SKM-1 treated with dmso at 0.1 percent for 144 hours (cell line): ENCODE results near the gene POMP.

Source experiments
- DNase-seq: peaks from one replicate; lab custom pipeline; 2025; ENCODE audit not compliant: unreplicated experiment; lab: John Stamatoyannopoulos, UW

Gene POMP, protein sequence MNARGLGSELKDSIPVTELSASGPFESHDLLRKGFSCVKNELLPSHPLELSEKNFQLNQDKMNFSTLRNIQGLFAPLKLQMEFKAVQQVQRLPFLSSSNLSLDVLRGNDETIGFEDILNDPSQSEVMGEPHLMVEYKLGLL

DNA sequence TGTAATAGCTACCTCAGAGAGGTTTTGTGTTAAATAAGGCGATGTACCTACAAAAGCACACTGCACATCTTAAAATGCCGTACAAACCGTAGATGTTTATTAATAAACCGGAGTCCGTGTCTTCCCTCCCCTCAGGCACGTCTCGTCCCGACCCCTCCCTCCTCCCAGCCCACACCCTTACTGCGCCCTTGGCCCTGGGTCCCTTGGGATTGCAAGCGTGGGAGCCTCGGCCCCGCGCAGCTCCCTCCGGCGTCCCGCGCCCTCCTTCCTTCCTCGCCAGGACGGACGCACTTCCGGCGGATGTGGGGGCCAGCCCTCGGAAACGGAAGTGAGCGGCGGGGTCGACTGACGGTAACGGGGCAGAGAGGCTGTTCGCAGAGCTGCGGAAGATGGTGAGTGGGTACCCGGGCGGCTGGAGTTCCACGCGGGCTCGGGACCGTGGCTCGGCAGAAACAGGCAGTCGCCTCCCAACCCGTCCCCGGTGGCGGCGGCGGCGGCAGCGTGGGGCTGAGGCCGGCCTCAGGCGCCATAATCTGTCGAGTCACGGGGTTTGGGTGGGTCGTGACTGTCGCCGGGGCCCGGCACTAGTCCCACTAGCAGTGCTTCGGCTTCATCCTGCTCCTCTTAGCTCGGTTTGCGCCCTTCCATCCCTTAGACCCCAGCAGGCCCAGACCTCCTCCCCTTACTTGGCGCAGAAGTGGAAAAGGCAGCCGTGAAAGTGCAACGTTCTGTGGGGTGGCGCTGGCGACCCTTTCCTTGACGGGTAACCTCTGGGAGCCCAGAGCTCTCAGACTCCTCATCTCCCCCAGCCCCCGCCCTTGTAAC, at the start of gene POMP:
POMP (plus strand) TSS at position 335 of the 825 bp plus-strand sequence; CDS start at position 390, 55 bp downstream.
- DNase-seq, result peak; percentile 82

DNA sequence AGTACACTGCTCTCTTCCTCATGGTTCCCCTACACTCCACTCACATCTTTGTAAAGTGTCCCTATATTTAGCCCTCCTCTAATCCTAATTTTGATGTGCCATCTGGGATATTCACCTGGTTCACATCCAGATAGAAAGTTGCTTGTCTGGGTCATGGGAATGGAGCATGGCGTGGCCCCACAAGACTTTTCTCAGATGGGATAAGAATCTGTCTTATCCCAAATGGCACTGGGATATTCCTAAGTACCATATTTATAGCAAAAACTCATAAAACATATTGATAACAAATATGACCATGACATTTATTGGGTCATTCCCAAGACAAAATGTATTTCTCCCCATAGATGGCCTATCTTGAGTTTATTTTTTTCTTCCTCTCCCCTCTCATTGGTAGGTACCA, 49.5 kb upstream of the POMP start:
- no peak for DNase-seq

DNA sequence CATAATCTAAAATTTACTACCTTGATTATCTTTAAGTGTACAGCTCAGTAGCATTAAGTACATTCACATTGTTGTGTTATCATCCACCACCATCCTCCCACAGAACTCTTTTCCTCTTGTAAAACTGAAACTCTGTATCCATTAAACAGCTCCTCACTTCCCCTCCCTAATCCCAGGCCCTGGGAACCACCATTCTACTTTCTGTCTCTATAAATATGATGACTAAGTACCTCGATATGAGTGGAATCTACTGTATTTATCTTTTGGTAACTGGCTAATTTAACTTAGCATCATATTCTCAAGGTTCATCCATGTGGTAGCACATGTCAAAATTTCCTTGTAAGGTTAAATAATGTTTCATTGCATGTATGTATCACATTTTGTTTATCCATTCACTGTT, 49.0 kb upstream of the POMP start:
- DNase-seq, result no peak

DNA sequence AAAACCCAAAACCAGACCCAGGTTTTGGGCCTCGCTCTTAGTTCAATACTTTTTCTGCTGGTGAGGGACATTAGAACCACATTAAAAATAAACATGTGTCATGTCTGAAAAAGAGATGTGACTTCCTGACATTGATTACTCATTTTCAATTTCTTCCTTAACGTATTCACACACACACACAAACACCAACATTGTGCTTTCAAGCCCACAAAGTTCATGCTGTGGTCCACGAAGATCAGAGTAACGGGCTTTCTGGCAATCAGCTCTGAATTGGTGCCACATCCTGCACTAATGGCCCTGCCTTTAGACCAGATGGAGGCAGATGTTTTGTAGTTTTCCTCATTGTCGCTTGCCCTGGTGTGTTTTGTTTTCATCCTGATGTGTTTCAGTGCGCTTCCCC, 47.9 kb upstream of the POMP start:
- DNase-seq, result no peak

DNA sequence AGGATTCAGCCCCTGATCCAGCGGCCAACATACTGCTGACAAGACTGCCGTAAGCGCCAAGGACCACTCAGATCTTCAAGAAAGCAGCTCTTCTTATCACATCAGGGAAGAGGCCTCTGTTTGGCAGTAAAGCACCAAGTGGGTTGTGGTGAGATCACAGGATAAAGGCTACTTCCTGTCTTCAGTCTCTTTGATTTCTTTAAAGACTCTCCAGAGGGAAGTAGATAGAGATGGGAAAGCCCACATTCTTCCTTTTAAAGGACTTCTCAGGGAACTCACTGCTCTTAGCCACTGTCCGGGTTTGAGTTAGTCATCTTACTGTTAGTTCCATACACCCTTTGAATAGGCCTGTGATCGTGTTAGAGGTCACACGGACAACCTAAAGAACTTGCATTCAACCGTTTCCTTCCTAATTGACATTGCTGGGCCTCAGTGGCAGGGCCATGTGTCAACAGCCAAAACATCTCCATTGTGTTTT, 47.2 kb upstream of the POMP start:
- peak; percentile 78 for DNase-seq

DNA sequence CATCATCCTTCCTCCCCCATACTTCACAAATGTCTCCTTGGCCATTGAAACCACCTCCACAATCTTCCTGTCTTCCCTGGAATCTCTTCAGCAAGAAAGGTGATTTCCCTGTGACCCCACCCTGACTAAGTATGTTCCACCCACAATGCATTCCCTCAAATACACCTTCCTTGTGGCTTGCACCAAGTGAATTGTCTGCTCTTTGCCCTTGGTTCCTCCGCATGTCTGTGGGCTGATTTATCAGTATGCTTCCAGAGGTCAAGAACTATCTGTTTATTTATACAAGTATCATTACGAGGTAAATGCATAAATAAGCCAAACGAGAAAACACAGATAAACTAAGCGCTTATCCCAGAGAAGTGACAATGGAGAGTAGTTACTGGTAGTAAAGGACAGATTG, 45.4 kb upstream of the POMP start:
- no peak for DNase-seq

DNA sequence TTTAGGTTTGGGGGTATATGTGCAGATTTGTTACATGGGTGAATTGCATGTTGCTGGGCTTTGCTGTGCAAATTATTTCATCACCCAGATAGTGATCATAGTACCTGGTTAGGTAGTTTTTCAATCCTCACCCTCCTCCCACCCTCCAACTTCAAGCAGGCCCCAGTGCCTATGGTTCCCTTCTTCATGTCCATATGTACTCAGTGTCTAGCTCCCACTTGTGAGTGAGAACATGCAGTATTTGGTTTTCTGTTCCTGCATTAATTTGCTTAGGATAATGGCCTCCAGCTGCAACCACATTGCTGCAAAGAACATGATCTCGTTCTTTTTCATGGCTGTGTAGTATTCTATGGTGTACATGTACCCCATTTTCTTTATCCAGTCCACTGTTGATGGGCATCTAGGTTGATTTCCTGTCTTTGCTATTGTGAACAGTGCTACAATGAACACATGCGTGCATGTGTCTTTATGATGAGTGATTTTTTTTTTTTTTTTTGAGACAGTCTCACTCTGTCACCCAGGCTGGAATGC, 42.9 kb upstream of the POMP start:
- DNase-seq, result no peak

DNA sequence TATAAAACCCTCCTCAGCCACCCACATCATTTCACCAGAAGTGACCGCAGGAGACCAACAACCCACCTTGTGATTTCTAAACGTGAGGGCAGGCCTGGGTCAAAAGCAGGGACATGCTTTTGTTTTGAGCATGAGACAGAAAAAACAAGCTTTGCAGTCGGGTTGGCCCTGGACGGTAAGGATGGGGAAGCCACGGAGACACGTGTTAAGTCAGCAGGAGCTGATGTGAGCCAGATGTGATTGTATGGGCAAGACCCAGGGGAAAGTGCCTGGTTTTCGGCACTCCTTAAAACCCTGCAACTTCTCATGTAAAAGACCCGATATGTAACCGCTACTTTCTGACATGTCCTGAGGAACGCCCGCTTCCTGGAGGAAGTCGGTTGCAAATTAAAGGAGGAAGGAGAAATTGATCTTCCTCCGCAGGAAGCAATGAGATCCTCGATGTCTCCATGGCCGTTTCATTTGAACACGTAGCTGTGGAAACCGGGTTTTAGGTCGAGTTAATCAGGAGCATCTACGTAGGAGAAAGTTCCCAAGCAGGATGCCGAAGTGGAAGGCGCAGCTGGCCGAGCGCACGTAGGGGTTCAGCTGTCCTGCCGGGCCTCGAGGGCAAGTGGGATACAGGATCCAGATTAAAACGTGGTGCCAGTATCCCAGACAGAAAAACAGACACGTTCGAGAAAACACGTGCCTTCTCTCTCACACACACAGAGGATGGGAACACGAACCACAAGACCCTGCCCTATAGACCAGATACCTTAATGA, 40.5 kb upstream of the POMP start:
- DNase-seq, result no peak

DNA sequence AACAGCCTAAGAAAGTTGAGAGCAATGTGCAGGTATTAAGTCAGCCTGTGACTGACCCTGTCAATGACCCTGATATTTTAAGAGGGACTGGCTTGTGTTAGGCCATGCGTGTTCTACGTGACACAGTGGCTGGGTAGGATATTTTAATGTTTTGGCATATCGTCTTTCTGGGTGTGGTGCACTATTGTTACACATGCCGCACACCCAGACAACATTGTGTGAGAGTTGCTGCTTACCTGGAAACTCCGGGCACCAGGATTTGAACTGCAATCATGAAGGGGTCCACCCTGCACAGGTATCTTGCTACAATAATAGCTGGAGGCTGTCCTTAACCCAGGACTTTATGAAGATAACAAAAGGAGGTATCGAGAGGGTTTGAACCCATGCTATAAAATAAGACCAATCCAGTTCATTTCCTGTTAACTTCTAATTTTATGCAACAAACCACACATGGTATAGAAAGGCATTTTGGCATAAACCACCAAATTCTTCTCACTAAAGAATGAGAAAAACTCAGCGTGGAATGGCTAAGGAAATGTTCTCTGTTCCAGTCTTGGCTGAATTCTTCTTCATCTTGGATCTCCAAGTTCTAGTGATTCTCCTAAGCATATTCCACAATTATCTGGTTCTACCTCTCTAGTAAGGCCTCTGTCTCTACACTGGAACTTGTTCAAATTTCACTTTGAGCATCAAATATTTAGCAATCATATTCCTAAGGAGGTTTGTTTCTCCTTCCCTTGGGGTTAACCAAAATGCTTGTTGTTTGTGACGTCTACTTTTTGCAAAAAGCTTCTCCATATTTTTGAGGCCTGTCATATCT, 38.7 kb upstream of the POMP start:
- DNase-seq, result no peak

DNA sequence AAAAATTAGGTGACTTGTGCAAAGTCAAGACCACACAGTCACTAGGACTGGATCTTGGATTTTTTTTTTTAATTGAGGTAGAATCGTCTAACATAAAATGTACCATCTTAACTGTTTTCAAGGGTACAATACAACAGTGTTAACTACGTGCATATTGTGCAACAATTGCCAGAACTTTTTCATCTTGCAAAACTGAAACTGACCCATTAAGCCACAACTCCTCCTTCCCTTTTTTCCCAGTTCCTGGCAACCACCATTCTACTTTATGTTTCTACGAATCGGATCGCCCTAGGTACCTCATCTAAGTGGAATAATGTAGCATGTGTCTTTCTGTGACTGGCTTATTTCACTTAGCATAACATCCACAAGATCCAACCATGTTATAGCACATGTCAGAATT, 37.5 kb upstream of the POMP start:
- DNase-seq, result peak; percentile 59

DNA sequence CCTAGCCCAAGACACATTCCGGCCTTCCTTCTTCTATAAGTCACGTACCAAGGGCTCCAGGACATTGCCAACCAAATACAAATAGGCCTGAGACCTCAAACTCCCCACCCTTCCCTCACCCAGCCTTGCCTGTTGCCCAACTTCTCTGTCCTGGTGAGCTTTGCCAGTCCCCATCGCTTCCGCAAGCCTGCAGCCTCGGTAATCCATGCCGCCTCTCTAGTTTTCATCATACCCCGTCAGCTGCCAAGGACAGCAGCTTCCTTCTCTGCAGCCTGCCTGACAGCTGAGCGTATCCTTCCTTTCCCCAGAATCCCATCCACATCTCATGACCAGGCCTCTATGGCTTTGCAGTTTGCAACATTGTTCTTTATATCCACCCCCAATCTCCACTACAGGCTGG, 36.6 kb upstream of the POMP start:
- DNase-seq, result peak; percentile 82

DNA sequence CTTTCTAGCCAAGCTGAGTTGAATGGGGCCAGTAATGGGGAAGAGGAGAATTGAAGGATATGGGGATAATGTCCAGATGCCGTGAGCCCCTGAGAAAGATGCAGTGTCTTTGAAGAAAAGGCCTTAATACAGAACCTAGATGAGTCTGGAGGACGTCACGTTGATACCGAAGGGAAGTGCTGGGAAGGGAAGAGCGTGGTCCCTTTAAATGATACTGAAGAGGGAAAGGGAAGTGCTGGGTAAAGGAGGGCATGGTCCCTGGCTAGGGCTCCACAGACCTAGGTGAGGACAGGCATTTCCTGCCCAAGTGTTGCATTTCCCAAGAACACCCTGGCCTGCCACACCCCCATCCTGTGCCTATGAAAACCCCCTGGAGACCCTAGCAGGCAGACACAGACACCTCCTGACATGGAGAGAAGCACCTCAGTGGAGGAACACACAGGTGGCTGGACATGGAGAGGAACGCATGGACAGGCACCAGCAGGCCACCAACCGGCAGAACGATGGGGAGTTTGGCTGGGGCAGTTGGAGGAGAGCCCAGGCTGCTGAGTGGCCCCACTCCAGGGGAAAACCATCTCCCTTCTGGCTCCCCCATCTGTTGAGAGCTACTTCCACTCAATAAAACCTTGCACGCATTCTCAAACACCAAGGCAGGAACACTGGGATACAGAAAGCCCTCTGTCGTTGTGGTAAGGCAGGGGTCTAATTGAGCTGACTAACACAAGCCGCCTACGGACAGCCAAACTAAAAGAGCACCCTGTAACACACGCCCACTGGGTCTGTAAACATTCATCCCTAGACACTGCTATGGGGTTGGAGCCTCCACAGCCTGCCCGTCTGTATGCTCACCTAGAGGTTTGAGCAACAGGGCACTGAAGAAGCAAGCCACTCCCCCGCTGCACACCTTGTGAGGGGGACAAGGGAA, 34.9 kb upstream of the POMP start:
- DNase-seq, result no peak

DNA sequence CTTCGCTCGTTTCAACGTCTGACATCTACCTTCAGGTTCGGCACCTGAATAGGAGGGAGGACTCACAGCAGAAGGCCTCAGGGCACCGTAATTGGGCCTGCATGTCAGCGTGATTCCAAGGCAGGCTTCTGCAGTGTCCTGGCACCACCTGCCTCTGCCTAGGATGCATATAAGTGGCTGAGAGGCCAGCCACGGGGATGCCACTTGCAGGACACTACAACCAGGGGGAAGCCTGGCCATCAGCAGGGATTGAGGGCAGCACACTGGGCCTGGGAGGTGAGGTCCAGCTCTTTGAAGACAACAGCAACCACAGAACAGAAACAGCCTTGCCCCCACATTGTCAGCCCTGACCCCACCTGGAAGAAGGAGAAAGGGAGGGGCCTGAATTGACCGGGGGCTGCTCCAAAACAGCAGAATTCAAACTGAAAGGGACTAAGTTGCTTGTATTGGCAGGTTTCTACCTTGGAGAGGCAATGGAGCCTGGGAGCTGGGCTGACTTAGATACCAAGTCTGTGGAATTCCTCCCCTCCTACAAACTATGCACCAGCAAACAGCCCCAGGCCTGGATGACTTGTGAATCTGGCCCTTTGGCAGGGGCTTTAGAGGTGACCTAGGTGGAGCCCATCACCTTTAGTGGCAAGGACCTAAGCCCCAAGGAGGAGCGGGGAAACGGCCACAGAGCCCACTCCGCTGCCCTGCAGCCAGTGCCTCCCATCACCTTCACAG, 34.1 kb upstream of the POMP start:
- no peak for DNase-seq

DNA sequence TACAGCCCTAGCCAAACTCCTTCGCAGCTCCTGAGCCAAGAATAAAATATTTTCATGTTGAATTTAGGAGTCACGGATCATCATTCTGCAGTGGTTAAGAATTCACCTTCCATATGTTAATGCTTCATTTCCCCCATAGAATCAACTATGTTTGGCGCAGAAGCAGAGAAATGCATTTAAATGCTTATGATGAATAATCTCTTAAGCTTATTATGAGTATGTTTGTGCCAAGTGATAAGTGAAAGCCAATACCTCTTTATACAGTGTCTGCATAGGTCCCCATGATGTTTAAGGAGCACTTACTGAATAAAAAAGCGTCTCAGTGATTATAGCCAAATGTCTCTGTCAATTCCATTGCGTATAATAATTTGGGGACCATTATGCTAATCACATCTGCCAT, 32.7 kb upstream of the POMP start:
- DNase-seq, result no peak

DNA sequence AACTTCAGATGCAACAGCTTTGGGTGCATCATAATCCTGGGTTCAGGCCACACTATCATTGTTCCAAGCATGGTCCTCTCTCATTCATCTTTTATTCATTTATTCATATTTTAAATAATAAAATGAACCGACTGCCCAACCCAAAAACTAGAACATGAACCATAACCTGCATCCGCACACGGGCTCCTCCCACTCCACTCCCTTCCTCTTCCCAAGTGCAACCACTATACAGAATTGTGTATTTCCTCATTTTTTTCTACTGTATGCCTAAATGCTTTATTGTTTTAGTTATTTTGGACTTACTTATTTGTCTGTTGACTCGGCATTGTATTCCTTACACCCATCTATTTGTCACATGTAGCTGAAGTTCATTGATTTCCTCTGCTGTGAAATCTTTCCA, 30.7 kb upstream of the POMP start:
- no peak for DNase-seq

DNA sequence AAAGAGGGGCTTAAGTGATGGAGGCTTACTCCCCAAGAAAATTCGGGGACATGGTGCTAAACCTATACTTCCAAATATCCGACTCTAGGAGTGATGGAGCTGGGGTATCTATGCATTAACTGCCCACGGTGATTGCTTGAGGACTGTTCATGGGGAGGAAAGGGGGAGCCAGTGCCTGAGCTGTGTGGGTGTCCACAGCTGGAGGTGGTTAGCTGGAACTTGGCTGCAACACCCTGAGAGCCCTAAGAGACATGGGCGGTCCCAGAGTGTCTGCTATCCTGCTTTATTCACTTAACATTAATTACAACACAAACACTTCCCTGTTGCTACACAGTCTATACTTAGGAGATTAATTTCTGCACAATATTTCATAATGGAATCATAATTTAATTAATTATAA, 28.1 kb upstream of the POMP start:
- no peak for DNase-seq

DNA sequence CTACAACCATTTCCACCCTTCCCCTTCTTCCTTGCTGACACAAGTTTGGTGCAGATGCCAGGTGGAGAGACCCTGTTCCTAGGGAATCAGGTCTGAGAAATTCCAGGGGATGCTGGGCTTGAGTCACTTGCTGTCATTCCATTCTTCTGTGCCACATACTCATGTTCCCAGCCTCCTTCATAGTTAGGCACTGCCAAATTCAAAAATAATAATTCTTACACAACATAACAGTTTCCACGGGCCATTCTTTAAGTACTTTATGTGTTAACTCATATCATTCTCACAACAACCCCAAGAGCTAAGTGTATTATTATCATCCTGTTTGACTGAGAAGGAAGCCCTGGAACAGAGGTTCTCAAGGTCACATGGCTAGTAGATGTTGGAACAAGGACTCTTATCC, 27.1 kb upstream of the POMP start:
- DNase-seq, result no peak

DNA sequence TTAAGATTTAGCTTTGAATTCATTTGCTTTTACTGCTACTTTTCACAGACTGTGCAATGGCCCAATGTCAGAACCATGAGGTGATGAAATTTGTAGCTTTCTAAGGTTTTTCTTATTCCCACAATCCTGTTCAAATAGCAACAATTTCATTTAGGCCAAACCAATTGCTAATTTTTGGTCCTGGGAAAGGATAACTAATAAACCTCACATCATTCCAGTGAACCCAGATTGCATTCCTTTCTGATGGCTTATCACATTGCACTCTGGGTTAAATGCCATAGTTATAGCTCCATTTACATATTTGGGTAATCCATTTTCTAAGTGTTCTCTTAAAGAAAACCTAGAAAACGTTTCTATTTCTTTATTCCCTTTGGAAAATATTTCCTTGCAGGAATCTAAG, 22.9 kb upstream of the POMP start:
- no peak for DNase-seq

DNA sequence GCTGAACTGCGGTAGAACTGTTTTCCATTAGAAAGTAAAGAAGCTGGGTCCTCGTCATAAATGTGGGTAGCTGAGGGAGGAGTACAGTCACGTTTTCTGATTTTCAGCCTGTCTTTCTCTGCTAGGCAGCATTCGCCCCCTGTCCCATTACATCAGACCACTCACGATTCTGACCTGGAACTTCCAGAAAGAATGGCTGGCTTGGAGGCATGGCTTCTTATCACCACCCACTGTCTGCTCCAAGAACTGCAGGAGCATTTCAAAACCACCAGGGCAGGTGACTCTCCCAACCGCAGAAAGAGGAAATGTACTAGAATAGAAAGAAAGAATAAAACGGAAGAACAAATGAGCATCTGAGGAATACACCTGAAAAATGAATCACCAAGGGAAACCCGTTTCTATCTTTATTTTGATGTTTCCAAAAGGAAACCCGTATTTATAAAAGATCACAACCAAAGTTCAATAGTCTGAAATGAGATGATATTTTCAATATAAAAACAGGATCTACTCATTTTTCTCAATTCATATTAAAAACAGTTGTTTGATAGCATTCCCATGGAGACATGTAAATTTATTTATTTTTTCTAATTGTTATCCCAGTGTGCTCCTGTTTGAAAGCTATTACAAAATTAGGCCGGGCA, 22.1 kb upstream of the POMP start:
- DNase-seq, result peak; percentile 86
